Measurements from ENCODE around the gene PFKL.

The PFKL gene

GRCh38 chr21:44299458-44300261 is at the start of gene PFKL:
PFKL (plus strand) TSS chr21:44300053; CDS start chr21:44300106, 53 bp downstream.
- no peak for DNase-seq (ENCODE audit: low spot score)
- H3K36me3 ChIP-seq (ENCODE audit: low read depth), result no peaks in the 10 kb centered on the region
- peak within 1 kb of the TSS; percentile 97 for H3K4me3 ChIP-seq (ENCODE audit: severe bottlenecking)
- H3K4me1 ChIP-seq (ENCODE audit: insufficient read depth, poor library complexity, severe bottlenecking), result peaks cover 3% of the 10 kb centered on the region
- peak within 1 kb of the TSS; percentile 75 for H3K27ac ChIP-seq (ENCODE audit: poor library complexity, severe bottlenecking)
- no peaks in the 10 kb centered on the region for H3K9me3 ChIP-seq (ENCODE audit: severe bottlenecking)
- no peak for TF ChIP-seq CTCF (IDR thresholded peaks at IDR 0.05; ENCODE audit: poor library complexity, severe bottlenecking)
- peak; percentile 66 for ATAC-seq (ENCODE audit: low read depth)
- no peaks in the 10 kb centered on the region for H3K27me3 ChIP-seq (ENCODE audit: insufficient read depth, poor library complexity, severe bottlenecking)

GRCh38 chr21:44253832-44254710 is 45.8 kb upstream of the PFKL start:
- Histone ChIP-seq H3K27me3 (ENCODE audit: insufficient read depth, poor library complexity, severe bottlenecking) (no peaks in the 10 kb centered on the region), H3K27ac (ENCODE audit: poor library complexity, severe bottlenecking) (no peak overlapping the region), H3K4me1 (ENCODE audit: insufficient read depth, poor library complexity, severe bottlenecking) (no peaks in the 10 kb centered on the region), H3K9me3 (ENCODE audit: severe bottlenecking) (no peaks in the 10 kb centered on the region), H3K36me3 (ENCODE audit: low read depth) (no peaks in the 10 kb centered on the region), H3K4me3 (ENCODE audit: severe bottlenecking) (no peak overlapping the region)
- ATAC-seq (ENCODE audit: low read depth) (no peak), DNase-seq (ENCODE audit: low spot score) (peak; percentile 58)
- TF ChIP-seq CTCF (IDR thresholded peaks at IDR 0.05; ENCODE audit: poor library complexity, severe bottlenecking), result no peak

GRCh38 chr21:44255511-44255981 is 44.3 kb upstream of the PFKL start:
- no peak for TF ChIP-seq CTCF (IDR thresholded peaks at IDR 0.05; ENCODE audit: poor library complexity, severe bottlenecking)
- no peak for DNase-seq (ENCODE audit: low spot score)
- H3K36me3 ChIP-seq (ENCODE audit: low read depth), result no peaks in the 10 kb centered on the region
- H3K4me1 ChIP-seq (ENCODE audit: insufficient read depth, poor library complexity, severe bottlenecking), result no peaks in the 10 kb centered on the region
- ATAC-seq (ENCODE audit: low read depth), result no peak
- H3K9me3 ChIP-seq (ENCODE audit: severe bottlenecking), result no peaks in the 10 kb centered on the region
- no peaks in the 10 kb centered on the region for H3K27me3 ChIP-seq (ENCODE audit: insufficient read depth, poor library complexity, severe bottlenecking)
- no peak overlapping the region for H3K27ac ChIP-seq (ENCODE audit: poor library complexity, severe bottlenecking)
- H3K4me3 ChIP-seq (ENCODE audit: severe bottlenecking), result no peak overlapping the region

GRCh38 chr21:44258056-44258725 is 41.7 kb upstream of the PFKL start:
- H3K27me3 ChIP-seq (ENCODE audit: insufficient read depth, poor library complexity, severe bottlenecking), result no peaks in the 10 kb centered on the region
- DNase-seq (ENCODE audit: low spot score), result no peak

More at GRCh38 chr21:44258056-44258725, 41.7 kb upstream of the PFKL start:
- no peak overlapping the region for H3K27ac ChIP-seq (ENCODE audit: poor library complexity, severe bottlenecking)
- H3K9me3 ChIP-seq (ENCODE audit: severe bottlenecking), result no peaks in the 10 kb centered on the region
- H3K4me3 ChIP-seq (ENCODE audit: severe bottlenecking), result no peak overlapping the region
- no peaks in the 10 kb centered on the region for H3K36me3 ChIP-seq (ENCODE audit: low read depth)
- TF ChIP-seq CTCF (IDR thresholded peaks at IDR 0.05; ENCODE audit: poor library complexity, severe bottlenecking), result no peak
- ATAC-seq (ENCODE audit: low read depth), result no peak
- no peaks in the 10 kb centered on the region for H3K4me1 ChIP-seq (ENCODE audit: insufficient read depth, poor library complexity, severe bottlenecking)
